GM10847 (cell line): ENCODE data around the gene SCUBE1.

Source experiments
- POLR2A ChIP-seq: IDR thresholded peaks from 2 replicates; pipeline ENCODE4 v1.6.1; 2011; ENCODE audit not compliant: insufficient read length; ENCODE audit errors: extremely low read depth

SCUBE1 gene

DNA sequence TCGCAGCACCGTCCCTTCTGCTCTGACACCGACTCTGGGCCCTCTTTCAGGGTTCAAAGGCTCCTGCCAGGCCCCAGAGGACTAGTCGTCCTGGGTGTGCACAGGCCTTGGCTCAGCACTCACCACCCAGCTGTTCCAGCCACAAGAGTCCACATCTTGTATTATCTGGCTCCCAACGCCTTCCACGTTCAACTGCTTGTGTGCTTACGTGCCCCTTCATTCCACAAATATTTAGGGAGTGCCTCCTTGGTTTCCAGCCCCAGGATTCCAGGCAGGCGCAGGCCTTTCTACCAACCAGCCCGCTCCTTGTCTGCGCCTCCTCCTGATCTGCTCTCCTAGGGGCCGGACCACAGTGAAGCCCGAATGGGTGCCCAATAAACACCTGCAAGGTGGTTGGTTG is 70.9 kb downstream of the SCUBE1 start:
- TF ChIP-seq POLR2A = no peak

DNA sequence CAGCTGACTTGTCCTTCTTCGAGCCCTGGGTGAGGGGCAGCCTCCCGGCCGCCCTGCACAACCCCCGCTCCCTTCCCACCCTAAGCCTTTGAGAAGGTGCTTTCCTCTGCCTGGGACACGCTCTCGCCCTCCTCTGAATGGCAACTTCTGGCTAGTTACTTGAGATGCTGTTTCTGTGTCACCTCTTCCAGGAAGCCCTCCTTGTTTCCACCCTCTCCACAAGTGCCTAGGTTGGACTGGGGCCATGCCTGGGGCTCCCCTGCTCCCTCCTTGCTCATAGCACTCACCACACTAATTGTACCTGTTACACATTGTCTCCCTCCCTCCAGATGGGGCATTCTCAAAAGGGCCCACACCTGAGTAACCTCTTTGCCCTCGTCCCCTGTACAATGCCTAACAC is 72.2 kb downstream of the SCUBE1 start:
- no peak for TF ChIP-seq POLR2A

GRCh38 chr22:43270314-43270908 is 72.8 kb downstream of the SCUBE1 start:
- TF ChIP-seq POLR2A = no peak

- no peak for TF ChIP-seq POLR2A
Observed at GRCh38 chr22:43269646-43270045, 73.5 kb downstream of the SCUBE1 start.

GRCh38 chr22:43269246-43269645 is 73.9 kb downstream of the SCUBE1 start:
- TF ChIP-seq POLR2A = no peak

DNA sequence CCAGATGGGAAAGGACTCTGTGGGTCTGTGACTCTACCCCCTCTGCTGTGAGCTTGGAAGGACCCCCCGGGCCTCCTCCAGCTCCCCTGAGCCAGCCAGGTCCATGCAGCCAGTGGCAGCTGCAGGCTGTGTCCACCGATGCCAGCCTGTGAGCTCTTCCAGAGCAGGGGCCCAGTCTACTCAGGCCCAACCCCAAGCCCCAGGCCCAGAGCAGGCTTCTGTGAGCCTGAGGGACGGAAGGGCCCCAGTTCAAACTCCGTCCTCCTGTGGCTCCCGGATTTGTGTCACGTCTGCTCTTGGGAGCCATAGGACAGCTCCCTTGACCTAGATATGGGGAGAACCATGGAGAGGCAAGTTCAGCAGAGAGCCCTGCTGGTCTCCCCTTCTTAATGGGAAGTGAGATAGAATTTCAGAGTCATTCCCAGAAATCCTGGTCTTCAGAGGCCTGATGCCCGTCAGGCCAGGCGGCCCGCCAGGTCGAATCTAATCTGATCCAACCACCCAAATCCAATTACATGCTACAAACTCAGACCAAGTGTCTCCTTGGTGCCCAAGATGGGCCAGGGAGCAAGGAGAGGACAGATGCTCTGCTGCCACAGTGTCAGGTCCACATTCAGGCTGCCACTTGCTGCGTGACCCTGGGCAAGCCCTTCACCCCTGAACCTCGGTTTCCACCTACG is 75.1 kb downstream of the SCUBE1 start:
- no peak for TF ChIP-seq POLR2A

DNA sequence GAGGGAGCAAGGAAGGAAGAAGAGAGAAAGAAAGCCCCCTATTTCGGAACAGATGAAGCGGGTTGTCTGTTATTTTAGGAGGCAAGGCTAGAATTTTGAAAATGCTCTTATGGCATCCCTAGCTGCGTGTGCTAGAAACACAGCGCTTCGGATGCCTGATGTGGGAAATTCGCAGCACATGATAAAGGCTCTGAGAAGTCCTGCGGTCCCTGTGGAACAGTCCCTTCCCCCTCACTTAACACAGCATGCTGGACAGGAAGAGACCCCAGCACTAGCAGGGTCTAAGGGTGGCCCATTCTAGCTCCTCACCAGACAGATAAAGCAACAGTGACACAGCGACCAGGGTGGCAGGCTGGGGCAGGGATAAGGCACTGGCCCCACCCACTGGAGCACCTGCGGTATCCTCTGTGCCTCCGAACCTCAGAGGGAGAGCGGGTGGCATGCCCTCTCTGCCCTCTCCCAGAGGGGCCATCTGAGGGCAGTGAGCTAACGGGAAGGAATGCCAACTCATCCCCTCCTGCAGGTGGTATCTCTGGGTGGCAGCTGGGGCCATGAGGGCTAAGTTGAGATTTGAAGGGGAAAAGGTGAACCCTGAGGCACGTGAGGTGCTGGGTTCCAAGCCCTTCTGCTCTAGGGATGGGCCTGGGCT is 75.7 kb downstream of the SCUBE1 start:
- TF ChIP-seq POLR2A = no peak

DNA sequence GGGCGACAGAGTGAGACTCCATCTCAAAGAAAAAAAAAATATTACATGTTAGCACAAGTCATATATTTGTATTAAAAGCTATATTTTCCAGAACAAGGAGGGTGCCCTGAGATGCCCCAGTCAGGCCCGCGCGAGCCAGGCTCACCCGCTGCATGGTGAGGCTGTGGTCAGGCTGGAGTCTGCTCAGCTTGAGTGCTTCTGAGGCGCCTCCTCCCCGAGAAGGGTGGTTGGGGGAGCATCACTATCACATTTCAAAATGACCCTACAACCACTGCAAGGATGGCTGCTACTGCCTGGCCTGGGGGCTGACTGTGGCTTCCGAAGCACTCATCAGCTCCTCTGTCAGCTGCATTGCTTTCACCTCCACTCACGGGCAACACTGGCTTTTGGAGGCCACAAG is 77.1 kb downstream of the SCUBE1 start:
- TF ChIP-seq POLR2A = no peak

- TF ChIP-seq POLR2A = no peak
Observed at GRCh38 chr22:43263645-43264514, 79.3 kb downstream of the SCUBE1 start.

- TF ChIP-seq POLR2A = no peak
Observed at GRCh38 chr22:43262990-43263644, 80.1 kb downstream of the SCUBE1 start.

DNA sequence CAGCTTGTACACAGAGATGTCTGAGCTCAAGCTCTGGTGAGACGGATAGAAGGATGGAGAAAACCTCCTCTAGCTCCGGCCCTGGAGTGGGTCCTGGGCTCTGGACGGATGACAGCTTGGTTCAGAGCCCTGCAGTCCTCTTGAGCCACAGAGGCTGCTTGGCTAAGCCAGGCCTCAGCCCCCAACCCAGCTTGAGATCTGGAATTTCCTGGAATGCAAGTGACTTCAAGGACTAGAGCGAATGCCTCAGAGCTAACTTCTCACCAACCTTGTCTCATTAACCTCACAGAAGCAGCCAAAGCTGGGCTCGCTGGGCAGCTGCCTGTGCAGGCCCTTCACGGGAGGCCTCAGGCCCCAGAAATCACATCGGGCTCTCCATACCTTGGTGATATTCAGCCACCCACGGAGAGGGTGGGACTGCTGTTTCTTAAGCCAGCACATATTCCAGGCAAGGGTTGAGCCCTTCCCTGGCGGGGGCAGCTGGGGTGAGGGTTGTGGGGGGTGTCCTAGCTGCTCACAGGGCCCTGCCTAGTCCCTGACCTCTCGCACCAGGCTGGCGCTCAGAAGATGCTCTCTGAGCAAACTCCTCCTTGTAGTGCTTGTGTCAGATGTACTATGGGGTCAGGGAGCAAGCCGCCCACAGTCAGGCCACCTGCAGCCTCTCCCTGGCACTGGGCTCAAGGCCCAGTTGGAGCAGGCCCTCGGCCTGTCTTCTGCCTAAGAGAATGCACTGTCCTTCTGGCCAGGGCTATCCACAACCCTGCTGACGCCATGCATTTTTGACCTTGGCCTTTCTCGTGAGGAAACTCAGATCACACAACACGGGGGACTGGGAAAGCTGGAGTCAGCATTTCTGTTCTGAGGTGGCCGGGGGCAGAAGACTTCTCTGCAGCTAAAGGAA is 82.6 kb downstream of the SCUBE1 start:
- TF ChIP-seq POLR2A = no peak

DNA sequence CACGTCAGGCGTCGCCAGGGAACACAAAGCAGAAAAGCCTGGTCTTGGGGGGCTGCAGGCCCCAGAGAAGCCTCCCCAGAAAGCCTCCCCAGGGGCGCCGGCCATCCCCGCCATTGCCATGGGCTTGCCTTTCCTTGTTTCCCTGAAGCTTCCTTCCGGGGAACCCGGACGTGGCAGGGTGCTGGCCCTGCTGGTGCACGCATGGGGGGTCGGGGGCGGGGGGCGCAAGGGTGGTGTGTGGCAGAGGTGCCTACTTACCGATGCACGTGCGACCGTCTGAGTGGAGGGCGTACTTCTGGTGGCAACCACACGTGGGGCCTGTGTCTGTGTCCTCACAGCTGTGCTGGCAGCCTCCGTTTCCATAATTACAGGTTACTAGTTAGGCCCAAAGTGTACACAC is 85.2 kb downstream of the SCUBE1 start:
- no peak for TF ChIP-seq POLR2A

DNA sequence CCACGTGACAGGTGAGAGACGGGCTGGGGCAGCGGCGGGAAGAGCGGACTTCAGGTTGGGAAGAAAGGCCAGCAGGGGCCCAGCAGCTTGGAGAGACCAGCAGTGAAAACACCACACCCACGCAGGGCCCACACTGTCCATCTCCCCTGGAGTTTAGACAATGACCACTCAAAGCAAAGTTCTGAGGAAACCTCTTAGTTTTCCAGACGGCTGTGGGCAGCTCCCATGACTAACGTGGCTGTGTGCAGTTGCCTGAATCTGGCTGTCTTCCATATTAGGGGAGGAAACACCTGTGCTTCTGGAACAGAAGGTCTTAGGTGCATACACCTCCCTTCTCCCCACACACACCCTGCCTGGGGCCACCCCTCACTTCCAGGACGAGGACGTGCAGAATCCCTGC is 85.6 kb downstream of the SCUBE1 start:
- TF ChIP-seq POLR2A = no peak

DNA sequence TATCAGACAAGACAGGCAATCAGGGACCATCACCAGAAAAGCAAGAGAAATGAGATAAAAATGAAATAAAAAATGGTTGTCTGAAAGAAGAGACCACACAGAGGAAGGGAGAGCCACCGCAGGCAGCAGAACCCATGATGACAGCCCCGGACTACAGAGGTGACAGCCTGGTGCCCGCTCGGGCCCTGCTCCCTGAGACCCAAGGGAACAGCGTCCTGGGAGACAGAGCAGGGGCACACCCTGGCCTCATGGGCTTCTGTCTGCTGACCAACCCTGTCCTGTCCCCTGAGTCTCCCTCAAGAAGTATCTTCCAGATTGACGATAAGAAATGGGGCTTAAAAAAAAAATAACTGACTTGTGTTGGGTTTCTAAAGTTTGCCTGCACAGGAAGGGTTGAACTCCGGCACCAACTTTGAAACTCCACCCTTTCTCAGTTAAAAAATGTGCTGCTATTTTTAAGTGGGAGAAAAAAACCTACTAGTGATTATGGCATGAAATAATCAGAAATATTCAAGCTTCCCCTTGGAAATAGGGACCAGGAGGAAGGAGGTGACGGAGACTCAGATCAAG is 86.1 kb downstream of the SCUBE1 start:
- no peak for TF ChIP-seq POLR2A
